HG03280 (cell line): ENCODE data around the gene HYLS1.
A peak's percentile ranks its signal among the peaks of the same experiment; 100 is the strongest.
"Not testable (repeated sequence)": the region's sequence is repeated elsewhere in the genome, so short reads cannot be mapped to it uniquely, and the experiment has no call there.

Experiments
- ATAC-seq: cut with Tn5 transposase; IDR thresholded peaks from one replicate; pipeline ENCODE4 v1.9.1; 2021; ENCODE audit warnings: mild to moderate bottlenecking, moderate library complexity; ENCODE audit not compliant: unreplicated experiment

The HYLS1 gene

GRCh38 chr11:125902927-125903710 lies 15.7 kb downstream of the HYLS1 start, which contains the start of gene PUS3:
Gene PUS3, minus strand, starts transcription at chr11:125903206. Its CDS starts 6,922 bp downstream, at chr11:125896284.
- ATAC-seq: peak; percentile 97

GRCh38 chr11:125903711-125904659 lies 16.5 kb downstream of the HYLS1 start, which contains the start of gene DDX25:
Gene DDX25, plus strand, starts transcription at chr11:125904508. Its CDS starts 10 bp downstream, at chr11:125904518.
- ATAC-seq: no peak

- no peak for ATAC-seq
Measured at GRCh38 chr11:125904678-125905077, 17.2 kb downstream of the HYLS1 start.

GRCh38 chr11:125910226-125910849 lies 22.9 kb downstream of the HYLS1 start:
- no peak for ATAC-seq

GRCh38 chr11:125914601-125915000 lies 27.1 kb downstream of the HYLS1 start:
- not testable (repeated sequence) for ATAC-seq

- ATAC-seq: no peak
Measured at GRCh38 chr11:125916683-125917347, 29.3 kb downstream of the HYLS1 start.

- ATAC-seq: no peak
Measured at GRCh38 chr11:125918140-125918840, 30.8 kb downstream of the HYLS1 start.

- ATAC-seq: no peak
Measured at GRCh38 chr11:125921042-125921441, 33.6 kb downstream of the HYLS1 start.

- no peak for ATAC-seq
Measured at GRCh38 chr11:125922156-125922555, 34.7 kb downstream of the HYLS1 start.

GRCh38 chr11:125923012-125923579 lies 35.6 kb downstream of the HYLS1 start:
- peak; percentile 57 for ATAC-seq

- ATAC-seq: no peak
Measured at GRCh38 chr11:125923633-125924032, 36.2 kb downstream of the HYLS1 start.

- ATAC-seq: no peak
Measured at GRCh38 chr11:125924384-125925007, 37.0 kb downstream of the HYLS1 start.

GRCh38 chr11:125925247-125925740 lies 37.8 kb downstream of the HYLS1 start:
- no peak for ATAC-seq

- no peak for ATAC-seq
Measured at GRCh38 chr11:125925804-125926203, 38.3 kb downstream of the HYLS1 start.

- no peak for ATAC-seq
Measured at GRCh38 chr11:125926682-125927081, 39.2 kb downstream of the HYLS1 start.

GRCh38 chr11:125929445-125930075 lies 42.1 kb downstream of the HYLS1 start:
- no peak for ATAC-seq

- no peak for ATAC-seq
Measured at GRCh38 chr11:125930076-125930450, 42.6 kb downstream of the HYLS1 start.

- no peak for ATAC-seq
Measured at GRCh38 chr11:125931116-125931515, 43.6 kb downstream of the HYLS1 start.
